GM19467 (cell line): Measurements from ENCODE around the gene HUNK.
"Not testable (repeated sequence)": the region's sequence is repeated elsewhere in the genome, so short reads cannot be mapped to it uniquely, and the experiment has no call there.

Experiments
- ATAC-seq: cut with Tn5 transposase; IDR thresholded peaks from one replicate; pipeline ENCODE4 v1.9.1; 2021; ENCODE audit warnings: mild to moderate bottlenecking, moderate library complexity; ENCODE audit not compliant: unreplicated experiment

HUNK gene

DNA sequence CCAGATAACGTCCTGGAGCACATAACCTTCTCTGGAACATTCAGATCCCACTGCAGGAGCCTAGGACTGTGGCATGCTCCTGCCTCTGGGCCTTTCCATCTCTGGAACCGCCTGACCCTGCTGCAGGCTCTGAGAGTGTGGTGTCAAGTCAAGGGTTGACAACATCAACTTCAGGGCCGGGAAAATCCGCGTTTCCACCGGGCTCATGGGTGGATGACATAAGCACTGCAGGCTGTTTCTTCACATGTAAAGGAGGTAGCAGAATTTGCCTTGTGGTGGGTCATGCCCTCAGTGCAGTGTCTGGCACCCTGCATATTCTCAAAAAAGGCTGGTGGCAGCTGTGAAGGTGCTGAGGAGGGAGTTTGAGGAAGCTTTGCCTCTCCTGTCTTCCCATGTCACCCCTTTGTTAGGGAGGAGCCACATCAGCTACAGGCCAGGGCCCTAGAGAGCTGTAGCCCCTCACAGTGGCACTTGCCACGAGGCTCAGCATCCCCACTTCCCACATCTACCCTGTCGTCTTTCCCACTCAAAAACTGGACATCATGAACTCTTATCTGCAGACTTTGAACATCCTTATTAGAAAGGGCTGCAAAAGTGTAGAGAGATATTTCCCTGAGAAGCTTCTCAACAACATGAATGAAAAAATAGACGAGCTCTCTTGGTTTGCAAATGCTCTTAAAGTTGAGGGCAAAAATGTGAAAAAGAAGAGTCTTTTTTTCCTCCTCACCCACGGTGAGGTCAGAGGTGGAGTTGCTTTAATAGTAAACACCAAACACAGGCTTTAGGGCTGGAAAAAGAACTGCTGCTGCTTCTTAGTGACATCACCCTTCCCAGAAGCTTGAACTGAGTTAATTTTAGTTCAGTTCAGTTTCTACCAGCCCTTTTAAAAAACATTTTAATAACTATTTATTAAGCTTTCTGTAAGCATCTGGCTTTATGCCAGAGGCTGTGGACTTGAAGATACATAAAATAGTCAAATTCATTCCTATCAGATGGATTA is 121.3 kb downstream of the HUNK start:
- no peak for ATAC-seq

- no peak for ATAC-seq
Observed at GRCh38 chr21:31997191-31997590, 124.4 kb downstream of the HUNK start.

DNA sequence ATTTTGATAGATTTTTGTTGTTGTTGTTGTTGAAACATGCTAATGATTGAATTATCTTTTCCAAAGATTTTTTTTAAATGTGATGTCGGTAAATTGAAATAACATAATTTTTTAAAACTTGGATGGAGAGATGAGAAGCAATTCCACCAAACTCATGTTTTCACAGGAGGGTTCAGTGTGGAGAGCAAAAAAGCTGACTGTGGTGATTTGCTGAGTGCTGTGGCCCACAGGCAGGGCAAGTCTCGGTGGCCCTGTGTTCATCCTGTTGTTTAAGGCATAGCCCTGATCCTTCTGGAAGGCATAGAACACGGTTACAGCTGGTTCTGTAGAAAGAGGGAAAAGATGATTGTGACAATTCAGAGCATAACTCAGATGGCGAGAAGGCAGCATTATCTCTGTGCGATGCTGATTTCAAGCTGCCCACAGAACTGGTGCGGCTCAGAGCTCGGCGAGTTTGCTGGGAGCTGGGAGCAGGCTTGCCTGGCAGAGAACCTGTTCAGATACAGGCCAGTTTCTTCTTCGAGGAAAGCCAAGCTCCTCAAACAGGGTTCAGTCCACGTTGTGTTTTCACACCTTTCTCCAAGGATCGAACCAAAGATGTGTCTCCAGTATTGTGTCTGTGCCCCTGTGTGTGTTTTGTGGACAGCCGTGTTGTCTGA is 127.1 kb downstream of the HUNK start:
- no peak for ATAC-seq

DNA sequence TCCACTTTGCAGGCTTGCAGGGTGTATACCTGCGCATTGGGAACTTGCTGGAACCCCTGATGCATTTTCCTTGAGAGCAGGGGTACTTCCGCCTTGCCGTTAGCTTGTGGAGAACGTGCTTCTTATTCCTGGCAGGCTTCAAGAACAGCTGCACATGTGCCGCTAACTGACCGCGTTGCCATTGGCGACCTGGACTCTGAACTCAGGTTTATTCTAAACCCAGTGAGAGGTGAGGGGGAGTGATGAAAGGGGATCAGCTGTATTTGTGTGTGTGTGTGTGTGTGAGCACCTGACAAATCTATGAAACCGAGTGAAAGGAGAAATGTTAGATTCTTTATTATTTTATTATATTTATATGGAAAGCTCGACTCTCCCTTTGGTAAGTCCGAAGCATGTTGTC is 128.6 kb downstream of the HUNK start:
- ATAC-seq = no peak

GRCh38 chr21:32003411-32003810 is 130.6 kb downstream of the HUNK start:
- ATAC-seq = no peak

GRCh38 chr21:32004291-32004690 is 131.5 kb downstream of the HUNK start:
- ATAC-seq = no peak

GRCh38 chr21:32007456-32007855 is 134.6 kb downstream of the HUNK start:
- no peak for ATAC-seq

GRCh38 chr21:32008714-32009113 is 135.9 kb downstream of the HUNK start:
- no peak for ATAC-seq

- ATAC-seq = no peak
Observed at GRCh38 chr21:32009263-32009662, 136.4 kb downstream of the HUNK start.

DNA sequence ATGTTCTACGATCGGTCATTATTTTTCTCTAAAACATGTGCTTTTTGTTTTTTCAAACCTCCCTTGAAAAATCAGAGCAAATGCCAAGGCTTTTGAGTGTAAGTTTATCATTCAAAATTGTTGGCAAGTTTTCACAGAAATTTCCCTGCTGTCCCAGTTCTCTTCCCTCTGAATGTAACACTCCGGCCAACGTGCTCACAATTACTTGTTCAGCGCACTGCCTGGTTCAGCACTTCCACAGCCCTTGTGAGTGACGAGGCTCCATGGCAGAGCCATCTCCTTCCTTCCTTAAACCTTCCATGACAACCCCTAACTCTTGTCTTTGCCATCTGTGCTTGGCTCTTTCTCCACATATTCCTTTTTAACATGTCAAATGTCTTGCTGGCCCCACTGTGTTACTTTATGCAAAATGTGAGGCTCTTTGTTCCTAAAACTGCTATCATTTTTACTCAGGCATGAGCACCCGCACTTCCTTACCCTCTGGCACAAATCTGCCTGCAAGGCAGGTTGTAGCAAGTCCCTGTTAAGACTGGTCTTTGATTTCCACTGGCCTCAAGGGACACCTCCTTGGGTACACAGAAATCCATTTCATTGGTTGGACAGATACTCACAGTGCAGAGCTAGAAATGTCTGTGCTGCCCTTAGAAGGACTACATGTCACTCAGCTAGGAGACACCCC is 142.8 kb downstream of the HUNK start:
- ATAC-seq = no peak

- no peak for ATAC-seq
Observed at GRCh38 chr21:32018381-32018780, 145.6 kb downstream of the HUNK start.

GRCh38 chr21:32020564-32020963 is 147.7 kb downstream of the HUNK start:
- ATAC-seq = no peak

DNA sequence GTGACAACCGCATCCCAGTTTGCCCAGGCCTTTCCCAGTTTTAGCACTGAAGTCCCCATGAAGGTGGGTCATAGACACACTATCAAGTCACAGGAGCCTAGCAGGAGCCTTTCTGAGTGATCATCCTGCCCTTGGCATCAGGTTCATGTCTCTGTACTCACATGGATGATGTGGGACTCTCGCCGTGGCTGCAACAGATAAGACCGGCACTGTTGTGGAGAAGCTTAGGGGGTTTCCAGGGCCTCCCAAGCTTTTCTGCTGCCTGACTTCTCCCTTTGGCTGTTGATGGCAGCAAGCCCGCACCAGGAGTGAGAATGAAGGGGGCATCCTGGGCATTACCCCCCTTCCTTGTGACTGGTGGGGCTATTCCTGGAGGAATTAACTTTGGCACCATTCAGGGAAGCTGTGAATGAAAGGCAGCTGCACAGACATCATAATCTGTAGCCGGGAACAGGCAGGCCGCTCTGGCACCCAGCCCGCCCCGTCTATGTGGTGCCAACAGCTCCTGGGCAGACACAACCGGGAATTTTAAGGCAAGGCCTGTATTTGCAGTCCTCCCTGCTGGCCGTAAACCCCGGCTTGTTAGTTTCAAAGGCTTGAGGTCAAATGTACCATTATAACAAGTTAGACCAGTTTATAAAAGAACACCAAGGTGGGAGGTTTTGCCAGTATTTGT is 148.6 kb downstream of the HUNK start:
- ATAC-seq = no peak

DNA sequence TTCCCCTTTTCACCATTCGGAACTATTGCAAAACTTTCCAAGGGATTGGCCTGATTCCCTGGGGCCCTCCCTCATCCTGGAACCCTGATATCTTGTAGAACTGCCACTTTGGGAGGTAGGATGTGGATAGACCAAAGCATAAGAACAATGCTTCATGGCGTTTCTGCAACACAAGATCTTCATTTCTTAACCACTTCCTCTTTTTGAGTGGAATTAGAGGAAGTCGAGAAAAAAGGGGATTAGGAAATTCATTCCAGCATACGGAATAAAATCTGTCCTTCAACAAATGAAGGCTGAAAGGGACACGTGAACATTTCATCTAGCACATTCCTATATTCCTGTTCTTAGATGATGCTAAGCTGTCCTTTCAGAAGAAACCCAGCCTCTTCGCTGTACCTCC is 149.3 kb downstream of the HUNK start:
- ATAC-seq = no peak

DNA sequence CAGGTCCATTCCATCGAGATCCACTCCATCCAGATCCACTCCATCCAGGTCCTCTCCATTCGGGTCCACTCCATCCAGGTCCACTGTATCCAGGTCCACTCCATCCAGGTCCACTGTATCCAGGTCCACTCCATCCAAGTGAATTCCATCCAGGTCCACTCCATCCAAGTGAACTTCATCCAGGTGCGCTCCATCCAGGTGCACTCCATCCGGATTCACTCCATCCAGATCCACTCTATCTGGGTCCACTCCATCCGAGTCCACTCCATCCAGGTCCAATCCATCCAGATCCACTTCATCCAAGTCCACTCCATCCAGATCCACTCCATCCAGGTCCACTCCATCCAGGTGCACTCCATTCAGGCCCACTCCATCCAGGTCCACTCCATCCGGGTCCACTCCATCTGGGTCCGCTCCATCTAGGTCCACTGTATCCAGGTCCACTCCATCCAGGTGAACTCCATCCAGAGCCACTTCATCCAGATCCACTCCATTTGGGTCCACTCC is 157.4 kb downstream of the HUNK start:
- no peak for ATAC-seq

- no peak for ATAC-seq
Observed at GRCh38 chr21:32034850-32035249, 162.0 kb downstream of the HUNK start.

GRCh38 chr21:32035617-32036016 is 162.8 kb downstream of the HUNK start:
- ATAC-seq = no peak

GRCh38 chr21:32036756-32037155 is 163.9 kb downstream of the HUNK start:
- no peak for ATAC-seq

- ATAC-seq = not testable (repeated sequence)
Observed at GRCh38 chr21:32038751-32039150, 165.9 kb downstream of the HUNK start.

DNA sequence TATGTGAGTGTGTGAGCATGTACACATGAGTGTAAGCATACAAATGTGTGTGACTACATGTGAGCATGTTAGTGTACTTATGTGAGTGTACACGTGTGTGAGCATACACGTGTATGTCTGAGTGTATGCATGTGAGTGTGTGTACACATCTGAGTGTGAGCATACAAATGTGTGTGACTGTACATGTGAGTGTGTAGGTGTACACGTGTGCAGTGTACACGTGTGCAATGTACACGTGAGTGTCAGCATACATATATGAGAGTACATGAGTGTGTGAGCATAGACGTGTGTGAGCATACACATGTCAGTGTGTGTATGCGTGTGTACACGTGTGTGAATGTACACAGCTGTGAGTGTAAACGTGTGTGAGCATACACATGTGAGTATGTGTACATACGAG is 170.6 kb downstream of the HUNK start:
- ATAC-seq = no peak
